ENCODE data around the gene ANKRD11. TPM values are rescaled to one million over a fixed set of nuclear protein-coding genes. Genes with fewer than 3 reads are reported as not detected.

ANKRD11 gene
- total RNA-seq, 1 donor from 2014 or later: 63.8 TPM

DNA sequence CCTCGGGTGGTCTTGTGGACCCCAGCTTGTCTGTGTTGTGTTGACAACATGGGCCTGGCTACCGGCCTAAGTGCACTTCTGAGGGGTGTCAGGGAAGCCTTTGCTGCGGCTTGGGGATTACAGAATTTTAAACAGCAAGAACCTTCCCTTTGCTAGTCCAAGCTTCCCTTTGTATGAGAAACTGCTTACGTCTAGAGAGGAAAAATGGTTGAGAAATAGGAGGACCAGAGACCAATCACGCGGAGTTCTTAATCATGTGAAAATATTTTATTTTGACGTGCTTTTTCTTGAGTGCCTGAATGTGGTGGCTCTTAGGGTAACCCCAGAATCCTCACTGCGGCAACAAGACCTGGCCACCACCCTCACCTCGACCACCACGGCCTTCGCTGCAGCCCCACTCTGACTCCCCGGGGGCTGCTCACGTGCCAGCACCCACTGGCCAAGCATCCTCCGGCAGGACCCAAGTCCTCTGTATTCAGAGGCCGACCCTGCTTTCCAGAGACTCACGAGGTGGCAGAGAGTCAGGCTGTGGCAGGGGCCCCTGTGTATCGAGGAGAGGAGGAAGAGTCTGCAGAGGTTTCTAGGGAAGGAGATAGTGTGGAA is 191.6 kb downstream of the ANKRD11 start:
- H3K27me3 ChIP-seq (ENCODE audit: low read depth): no peaks in the 10 kb centered on the region
- intact Hi-C loops (cut with micrococcal nuclease): no loop called here
- H3K4me1 ChIP-seq: peaks cover 79% of the 10 kb centered on the region
- H3K4me3 ChIP-seq: no peak overlapping the region
- H3K9me3 ChIP-seq (replicated peaks): no peaks in the 10 kb centered on the region
- H3K27ac ChIP-seq (replicated peaks): peak overlapping the region; percentile 50
- TF ChIP-seq, protein P1, sequence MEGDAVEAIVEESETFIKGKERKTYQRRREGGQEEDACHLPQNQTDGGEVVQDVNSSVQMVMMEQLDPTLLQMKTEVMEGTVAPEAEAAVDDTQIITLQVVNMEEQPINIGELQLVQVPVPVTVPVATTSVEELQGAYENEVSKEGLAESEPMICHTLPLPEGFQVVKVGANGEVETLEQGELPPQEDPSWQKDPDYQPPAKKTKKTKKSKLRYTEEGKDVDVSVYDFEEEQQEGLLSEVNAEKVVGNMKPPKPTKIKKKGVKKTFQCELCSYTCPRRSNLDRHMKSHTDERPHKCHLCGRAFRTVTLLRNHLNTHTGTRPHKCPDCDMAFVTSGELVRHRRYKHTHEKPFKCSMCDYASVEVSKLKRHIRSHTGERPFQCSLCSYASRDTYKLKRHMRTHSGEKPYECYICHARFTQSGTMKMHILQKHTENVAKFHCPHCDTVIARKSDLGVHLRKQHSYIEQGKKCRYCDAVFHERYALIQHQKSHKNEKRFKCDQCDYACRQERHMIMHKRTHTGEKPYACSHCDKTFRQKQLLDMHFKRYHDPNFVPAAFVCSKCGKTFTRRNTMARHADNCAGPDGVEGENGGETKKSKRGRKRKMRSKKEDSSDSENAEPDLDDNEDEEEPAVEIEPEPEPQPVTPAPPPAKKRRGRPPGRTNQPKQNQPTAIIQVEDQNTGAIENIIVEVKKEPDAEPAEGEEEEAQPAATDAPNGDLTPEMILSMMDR (IDR thresholded peaks at IDR 0.05; ENCODE audit: borderline replicate concordance): no peak
- no peak for DNase-seq
- peaks cover 6% of the 10 kb centered on the region for H3K36me3 ChIP-seq

DNA sequence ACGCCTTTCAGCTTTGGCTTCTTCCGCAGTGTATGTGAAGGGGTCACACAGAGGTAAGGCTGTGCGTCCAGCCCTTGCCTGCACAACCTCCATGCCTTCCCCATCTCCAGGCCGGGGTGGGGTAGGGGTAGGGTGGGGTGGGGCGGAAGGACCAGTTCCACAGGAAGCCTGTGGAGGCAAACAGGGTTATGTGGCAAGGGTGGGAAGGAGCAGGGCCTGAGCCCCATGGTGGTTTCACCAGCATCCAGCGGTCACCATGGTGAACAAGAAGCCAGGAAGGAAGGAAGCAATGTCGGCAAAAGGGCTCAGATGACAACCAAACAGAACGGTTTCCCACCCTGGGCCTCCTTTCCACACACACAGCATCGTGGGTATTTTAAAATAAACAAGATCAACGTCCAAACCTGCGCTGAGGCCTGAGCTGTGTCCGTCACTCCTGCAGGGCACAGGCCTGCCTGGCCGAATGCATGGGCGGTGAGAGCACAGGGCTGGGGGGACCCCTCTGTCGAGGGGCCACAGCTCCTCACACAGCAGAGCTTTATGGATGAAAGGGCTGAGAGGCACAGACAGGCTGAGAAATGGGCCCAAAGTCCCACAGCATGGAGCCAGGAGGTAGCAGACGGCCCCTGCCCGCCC is 192.3 kb downstream of the ANKRD11 start:
- Histone ChIP-seq H3K27me3 (ENCODE audit: low read depth) (no peaks in the 10 kb centered on the region), H3K27ac (replicated peaks) (peak overlapping the region; percentile 50), H3K9me3 (replicated peaks) (no peaks in the 10 kb centered on the region), H3K4me3 (no peak overlapping the region), H3K4me1 (peaks cover 81% of the 10 kb centered on the region), H3K36me3 (no peaks in the 10 kb centered on the region)
- DNase-seq: no peak
- TF ChIP-seq, protein P1 (IDR thresholded peaks at IDR 0.05; ENCODE audit: borderline replicate concordance): no peak
- intact Hi-C loops (cut with micrococcal nuclease): no loop called here

DNA sequence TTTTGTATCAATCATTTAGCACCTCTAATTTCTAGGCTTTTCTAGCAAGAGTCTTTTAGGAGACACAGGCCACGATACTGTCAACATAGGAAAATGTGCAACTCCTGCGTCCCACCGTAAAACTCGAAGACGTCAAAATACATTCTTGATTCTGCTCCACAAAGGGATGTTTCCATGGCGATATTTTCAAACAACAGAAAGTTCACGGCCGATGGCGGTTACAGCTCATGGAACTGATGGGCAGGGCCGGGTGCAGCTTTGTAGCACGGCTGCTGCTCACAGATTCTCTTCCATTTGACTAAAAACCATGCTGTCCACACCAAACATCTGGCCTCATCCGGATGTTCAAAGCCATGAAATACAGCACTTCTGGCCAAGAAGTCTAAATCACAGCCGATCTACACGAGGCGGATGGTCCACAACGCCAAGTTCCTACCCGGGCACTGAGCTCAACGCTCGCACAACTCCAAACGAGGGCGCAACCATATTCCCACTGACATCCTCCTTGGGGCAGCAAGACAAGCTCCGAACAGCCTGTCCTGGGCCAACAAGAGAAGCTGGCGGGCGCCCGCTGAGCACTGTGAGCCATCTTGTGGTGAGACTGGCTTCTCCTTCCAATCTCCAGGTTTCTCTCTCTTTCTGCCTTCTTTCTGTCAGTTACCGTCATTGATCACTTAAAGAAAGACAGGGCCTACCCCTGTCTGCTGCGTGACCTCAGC is 193.0 kb downstream of the ANKRD11 start:
- intact Hi-C loops (cut with micrococcal nuclease): no loop called here
- H3K27me3 ChIP-seq (ENCODE audit: low read depth): no peaks in the 10 kb centered on the region
- no peak for DNase-seq
- no peak overlapping the region for H3K4me3 ChIP-seq
- H3K9me3 ChIP-seq (replicated peaks): no peaks in the 10 kb centered on the region
- H3K27ac ChIP-seq (replicated peaks): no peak overlapping the region
- H3K4me1 ChIP-seq: peaks cover 83% of the 10 kb centered on the region
- no peaks in the 10 kb centered on the region for H3K36me3 ChIP-seq
- TF ChIP-seq, protein P1 (IDR thresholded peaks at IDR 0.05; ENCODE audit: borderline replicate concordance): no peak

DNA sequence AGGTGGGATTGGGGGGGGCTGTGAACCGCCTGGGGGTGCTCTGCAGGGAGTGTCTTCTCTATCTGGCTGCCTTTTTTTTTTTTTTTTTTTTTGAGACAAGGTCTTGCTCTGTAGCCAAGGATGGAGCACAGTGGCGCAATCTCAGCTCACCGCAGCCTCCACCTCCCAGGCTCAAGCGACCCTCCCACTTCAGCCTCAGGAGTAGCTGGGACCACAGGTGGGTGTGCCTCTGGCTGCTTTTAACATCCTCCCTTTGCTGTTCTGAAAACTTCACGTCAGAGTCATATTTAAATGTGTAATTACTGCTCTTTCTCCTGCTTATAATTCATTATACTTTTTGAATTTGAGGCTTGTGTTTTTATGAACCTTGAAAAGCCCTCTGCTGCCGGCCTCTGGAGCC is 194.4 kb downstream of the ANKRD11 start:
- Histone ChIP-seq H3K9me3 (replicated peaks) (no peaks in the 10 kb centered on the region), H3K4me3 (no peak overlapping the region), H3K27me3 (ENCODE audit: low read depth) (no peaks in the 10 kb centered on the region), H3K4me1 (peaks cover 71% of the 10 kb centered on the region), H3K27ac (replicated peaks) (no peak overlapping the region), H3K36me3 (peaks cover 6% of the 10 kb centered on the region)
- TF ChIP-seq, protein P1 (IDR thresholded peaks at IDR 0.05; ENCODE audit: borderline replicate concordance): no peak
- intact Hi-C loops (cut with micrococcal nuclease): no loop called here
- DNase-seq: no peak

DNA sequence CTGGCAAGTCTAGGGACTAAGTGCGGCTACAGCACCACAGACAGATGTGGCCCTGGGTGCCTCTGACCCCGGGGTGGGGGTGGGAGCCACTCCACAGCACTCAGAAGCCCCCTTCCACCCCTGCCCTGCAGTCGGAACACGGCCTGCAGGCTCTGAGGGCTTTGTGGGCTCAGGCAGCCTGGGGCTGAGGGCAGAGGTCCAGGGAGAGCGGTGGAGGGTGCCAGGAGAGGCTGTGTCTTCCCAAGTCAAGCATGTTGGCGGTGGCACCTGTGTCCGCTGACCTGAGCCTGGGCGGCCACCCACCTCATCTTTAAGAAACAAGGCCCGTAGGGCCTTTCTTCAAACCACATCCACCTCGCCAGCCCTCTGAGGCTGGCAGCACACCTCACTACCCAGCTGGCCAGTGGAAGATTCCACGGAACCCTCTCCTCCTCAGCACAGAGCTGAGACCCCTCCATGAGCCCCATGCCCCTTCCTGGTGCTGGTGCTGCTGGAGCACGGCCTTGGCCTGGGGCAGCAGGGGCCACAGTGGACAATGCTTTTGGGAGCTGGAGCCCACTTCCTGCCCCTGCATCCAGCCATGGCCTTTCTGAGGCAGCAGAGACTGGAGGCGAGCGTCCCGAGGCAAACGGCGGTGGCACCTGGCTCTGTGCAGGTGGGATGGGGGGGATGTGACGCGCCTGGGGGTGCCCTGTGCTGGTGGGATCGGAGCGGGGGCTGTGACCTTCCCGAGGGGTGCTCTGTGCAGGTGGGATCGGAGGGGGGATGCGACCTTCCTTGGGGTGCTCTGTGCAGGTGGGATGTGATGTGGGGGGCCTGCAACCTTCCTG is 195.1 kb downstream of the ANKRD11 start:
- TF ChIP-seq, protein P1 (IDR thresholded peaks at IDR 0.05; ENCODE audit: borderline replicate concordance): no peak
- H3K36me3 ChIP-seq: peaks cover 11% of the 10 kb centered on the region
- intact Hi-C loops (cut with micrococcal nuclease): no loop called here
- no peak for DNase-seq
- H3K27me3 ChIP-seq (ENCODE audit: low read depth): no peaks in the 10 kb centered on the region
- no peaks in the 10 kb centered on the region for H3K9me3 ChIP-seq (replicated peaks)
- H3K27ac ChIP-seq (replicated peaks): no peak overlapping the region
- peaks cover 65% of the 10 kb centered on the region for H3K4me1 ChIP-seq
- H3K4me3 ChIP-seq: no peak overlapping the region
